ENCODE data around the gene ATXN7L1.
A peak's percentile ranks its signal among the peaks of the same experiment; 100 is the strongest.

ATXN7L1 gene

GRCh38 chr7:105677410-105677730 is 199.0 kb downstream of the ATXN7L1 start:
- peak; percentile 12 for DNase-seq (ENCODE audit: low read depth, low spot score)

GRCh38 chr7:105675934-105676371 is 200.4 kb downstream of the ATXN7L1 start:
- no peak for DNase-seq (ENCODE audit: low read depth, low spot score)

GRCh38 chr7:105674200-105674920 is 202.0 kb downstream of the ATXN7L1 start:
- DNase-seq (ENCODE audit: low read depth, low spot score), result no peak

GRCh38 chr7:105673367-105674084 is 202.9 kb downstream of the ATXN7L1 start:
- no peak for DNase-seq (ENCODE audit: low read depth, low spot score)

- DNase-seq (ENCODE audit: low read depth, low spot score), result no peak
Measured at GRCh38 chr7:105672801-105673200, 203.6 kb downstream of the ATXN7L1 start.

- no peak for DNase-seq (ENCODE audit: low read depth, low spot score)
Measured at GRCh38 chr7:105666324-105666723, 210.1 kb downstream of the ATXN7L1 start.

- no peak for DNase-seq (ENCODE audit: low read depth, low spot score)
Measured at GRCh38 chr7:105665684-105666083, 210.7 kb downstream of the ATXN7L1 start.

- peak; percentile 87 for DNase-seq (ENCODE audit: low read depth, low spot score)
Measured at GRCh38 chr7:105664816-105665525, 211.4 kb downstream of the ATXN7L1 start.

GRCh38 chr7:105662998-105663397 is 213.4 kb downstream of the ATXN7L1 start:
- DNase-seq (ENCODE audit: low read depth, low spot score), result no peak

- DNase-seq (ENCODE audit: low read depth, low spot score), result no peak
Measured at GRCh38 chr7:105661625-105662024, 214.8 kb downstream of the ATXN7L1 start.

- peak; percentile 86 for DNase-seq (ENCODE audit: low read depth, low spot score)
Measured at GRCh38 chr7:105656922-105657521, 219.4 kb downstream of the ATXN7L1 start.

GRCh38 chr7:105655500-105656380 is 220.7 kb downstream of the ATXN7L1 start:
- DNase-seq (ENCODE audit: low read depth, low spot score), result peak; percentile 94

- DNase-seq (ENCODE audit: low read depth, low spot score), result peak; percentile 72
Measured at GRCh38 chr7:105655067-105655466, 221.3 kb downstream of the ATXN7L1 start.

GRCh38 chr7:105654095-105654686 is 222.2 kb downstream of the ATXN7L1 start:
- no peak for DNase-seq (ENCODE audit: low read depth, low spot score)

- DNase-seq (ENCODE audit: low read depth, low spot score), result no peak
Measured at GRCh38 chr7:105653441-105654005, 222.9 kb downstream of the ATXN7L1 start.

- peak; percentile 89 for DNase-seq (ENCODE audit: low read depth, low spot score)
Measured at GRCh38 chr7:105652359-105652993, 223.9 kb downstream of the ATXN7L1 start.

- no peak for DNase-seq (ENCODE audit: low read depth, low spot score)
Measured at GRCh38 chr7:105651798-105652197, 224.6 kb downstream of the ATXN7L1 start.

GRCh38 chr7:105650382-105650970 is 225.9 kb downstream of the ATXN7L1 start:
- no peak for DNase-seq (ENCODE audit: low read depth, low spot score)

- no peak for DNase-seq (ENCODE audit: low read depth, low spot score)
Measured at GRCh38 chr7:105649727-105650381, 226.5 kb downstream of the ATXN7L1 start.

Measured in ELF-1 (cell line).